ENCODE data around the gene SIK2.

DNA sequence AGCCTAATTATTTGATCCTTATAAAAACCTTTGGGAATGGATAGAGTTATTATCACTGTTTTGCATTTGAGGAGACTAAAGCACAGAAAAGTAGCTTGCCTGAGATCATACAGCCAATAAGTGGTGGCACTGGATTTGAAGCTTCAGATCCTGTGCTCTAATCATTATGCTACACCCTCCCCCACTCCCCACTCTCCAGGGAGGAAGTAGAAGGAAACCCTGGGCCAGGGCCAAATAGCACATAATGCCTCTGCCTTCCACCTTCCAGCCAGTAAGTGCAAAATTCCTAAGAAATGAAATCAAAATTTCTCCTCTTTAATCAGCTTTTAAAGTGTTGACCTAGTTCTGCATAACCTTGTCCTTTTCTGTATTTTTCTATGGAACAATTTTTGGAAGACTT is 61.6 kb downstream of the SIK2 start:
- TF ChIP-seq, protein P1, sequence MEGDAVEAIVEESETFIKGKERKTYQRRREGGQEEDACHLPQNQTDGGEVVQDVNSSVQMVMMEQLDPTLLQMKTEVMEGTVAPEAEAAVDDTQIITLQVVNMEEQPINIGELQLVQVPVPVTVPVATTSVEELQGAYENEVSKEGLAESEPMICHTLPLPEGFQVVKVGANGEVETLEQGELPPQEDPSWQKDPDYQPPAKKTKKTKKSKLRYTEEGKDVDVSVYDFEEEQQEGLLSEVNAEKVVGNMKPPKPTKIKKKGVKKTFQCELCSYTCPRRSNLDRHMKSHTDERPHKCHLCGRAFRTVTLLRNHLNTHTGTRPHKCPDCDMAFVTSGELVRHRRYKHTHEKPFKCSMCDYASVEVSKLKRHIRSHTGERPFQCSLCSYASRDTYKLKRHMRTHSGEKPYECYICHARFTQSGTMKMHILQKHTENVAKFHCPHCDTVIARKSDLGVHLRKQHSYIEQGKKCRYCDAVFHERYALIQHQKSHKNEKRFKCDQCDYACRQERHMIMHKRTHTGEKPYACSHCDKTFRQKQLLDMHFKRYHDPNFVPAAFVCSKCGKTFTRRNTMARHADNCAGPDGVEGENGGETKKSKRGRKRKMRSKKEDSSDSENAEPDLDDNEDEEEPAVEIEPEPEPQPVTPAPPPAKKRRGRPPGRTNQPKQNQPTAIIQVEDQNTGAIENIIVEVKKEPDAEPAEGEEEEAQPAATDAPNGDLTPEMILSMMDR (IDR thresholded peaks at IDR 0.05; ENCODE audit: insufficient read depth, low read length) = no peak
- TF ChIP-seq POLR2AphosphoS5 (IDR thresholded peaks at IDR 0.05; ENCODE audit: low read depth) (no peak), GABPA (IDR thresholded peaks at IDR 0.05; ENCODE audit: low read depth) (no peak)
- TF ChIP-seq, protein P2, sequence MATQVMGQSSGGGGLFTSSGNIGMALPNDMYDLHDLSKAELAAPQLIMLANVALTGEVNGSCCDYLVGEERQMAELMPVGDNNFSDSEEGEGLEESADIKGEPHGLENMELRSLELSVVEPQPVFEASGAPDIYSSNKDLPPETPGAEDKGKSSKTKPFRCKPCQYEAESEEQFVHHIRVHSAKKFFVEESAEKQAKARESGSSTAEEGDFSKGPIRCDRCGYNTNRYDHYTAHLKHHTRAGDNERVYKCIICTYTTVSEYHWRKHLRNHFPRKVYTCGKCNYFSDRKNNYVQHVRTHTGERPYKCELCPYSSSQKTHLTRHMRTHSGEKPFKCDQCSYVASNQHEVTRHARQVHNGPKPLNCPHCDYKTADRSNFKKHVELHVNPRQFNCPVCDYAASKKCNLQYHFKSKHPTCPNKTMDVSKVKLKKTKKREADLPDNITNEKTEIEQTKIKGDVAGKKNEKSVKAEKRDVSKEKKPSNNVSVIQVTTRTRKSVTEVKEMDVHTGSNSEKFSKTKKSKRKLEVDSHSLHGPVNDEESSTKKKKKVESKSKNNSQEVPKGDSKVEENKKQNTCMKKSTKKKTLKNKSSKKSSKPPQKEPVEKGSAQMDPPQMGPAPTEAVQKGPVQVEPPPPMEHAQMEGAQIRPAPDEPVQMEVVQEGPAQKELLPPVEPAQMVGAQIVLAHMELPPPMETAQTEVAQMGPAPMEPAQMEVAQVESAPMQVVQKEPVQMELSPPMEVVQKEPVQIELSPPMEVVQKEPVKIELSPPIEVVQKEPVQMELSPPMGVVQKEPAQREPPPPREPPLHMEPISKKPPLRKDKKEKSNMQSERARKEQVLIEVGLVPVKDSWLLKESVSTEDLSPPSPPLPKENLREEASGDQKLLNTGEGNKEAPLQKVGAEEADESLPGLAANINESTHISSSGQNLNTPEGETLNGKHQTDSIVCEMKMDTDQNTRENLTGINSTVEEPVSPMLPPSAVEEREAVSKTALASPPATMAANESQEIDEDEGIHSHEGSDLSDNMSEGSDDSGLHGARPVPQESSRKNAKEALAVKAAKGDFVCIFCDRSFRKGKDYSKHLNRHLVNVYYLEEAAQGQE (IDR thresholded peaks at IDR 0.05; ENCODE audit: insufficient replicate concordance, low read depth) = no peak
